GM10847 (cell line): ENCODE data around the gene ADCK2.

ENCODE experiments used
- POLR2A ChIP-seq: IDR thresholded peaks from 2 replicates; pipeline ENCODE4 v1.6.1; 2011; ENCODE audit not compliant: insufficient read length; ENCODE audit errors: extremely low read depth

The ADCK2 gene

DNA sequence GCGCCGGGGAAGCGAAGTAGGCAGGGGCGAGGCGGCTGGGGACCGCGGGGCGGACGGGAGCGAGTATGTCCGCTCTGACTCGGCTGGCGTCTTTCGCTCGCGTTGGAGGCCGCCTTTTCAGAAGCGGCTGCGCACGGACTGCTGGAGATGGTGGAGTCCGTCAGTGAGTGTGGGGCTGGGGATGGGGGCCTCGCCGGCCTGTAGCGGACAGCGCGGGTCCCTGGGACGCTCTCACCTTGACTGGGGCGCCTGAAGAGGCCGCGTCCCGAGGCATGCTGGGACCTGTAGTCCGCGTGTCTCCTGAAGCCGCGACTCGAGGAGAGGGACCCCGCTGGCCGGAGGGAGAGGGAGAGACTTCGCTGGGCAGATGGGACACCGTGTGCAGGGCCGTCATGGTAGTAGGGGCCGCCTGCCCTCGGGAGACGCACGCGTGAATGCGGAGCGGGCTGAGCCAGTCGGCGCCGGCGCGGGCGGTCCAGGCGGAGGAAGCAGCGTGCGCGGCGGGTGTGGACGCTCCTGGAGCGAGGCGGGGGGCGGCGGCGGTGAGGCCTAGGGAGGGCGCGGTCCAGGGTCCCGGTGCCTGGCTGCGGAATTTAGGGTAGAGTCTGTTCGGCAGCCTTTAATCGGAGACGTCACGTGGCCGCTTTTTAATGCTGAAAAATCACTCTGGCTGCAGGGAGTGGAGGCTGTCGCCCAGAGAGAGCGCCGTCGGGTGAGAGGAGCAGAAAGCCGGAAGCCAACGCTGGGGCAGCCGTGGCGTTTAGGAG is 24.1 kb downstream of the ADCK2 start, which contains the start of gene NDUFB2:
NDUFB2 (plus strand) TSS at position 29 of the 767 bp plus-strand sequence; CDS start at position 66, 37 bp downstream.
- TF ChIP-seq POLR2A: peak; percentile 71

DNA sequence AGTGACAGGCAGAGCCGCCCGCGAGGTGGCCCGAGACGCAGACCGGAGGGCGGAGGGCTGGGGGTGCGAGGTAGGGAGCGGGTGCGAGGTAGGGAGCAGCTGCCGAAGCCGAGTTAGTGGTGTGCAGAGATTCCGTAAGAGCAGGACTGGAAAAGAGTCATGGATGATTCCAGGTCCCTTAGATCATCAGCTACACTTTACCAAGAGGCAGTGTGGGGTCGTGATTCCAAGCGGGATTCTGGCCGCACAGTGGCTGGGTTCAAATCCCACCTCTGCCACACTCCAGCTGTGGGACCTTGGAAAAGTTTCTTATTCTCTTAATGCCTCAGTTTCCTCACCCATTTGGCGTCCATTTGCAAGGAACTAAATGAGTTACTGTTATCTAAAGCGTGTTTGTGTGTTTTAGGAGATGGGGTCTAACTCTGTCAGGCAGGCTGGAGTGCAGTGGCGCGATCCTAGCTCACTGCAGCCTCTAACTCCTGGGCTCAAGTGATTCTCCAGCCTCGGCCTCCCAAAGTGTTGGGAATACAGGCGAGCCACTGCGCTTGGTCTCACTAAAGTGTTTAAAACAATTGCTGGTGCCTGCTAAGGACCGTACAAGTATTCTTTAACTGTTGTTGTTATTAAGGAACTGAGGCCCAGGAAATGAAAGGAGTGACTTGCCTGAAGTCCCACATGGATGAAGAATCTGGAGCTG is 24.9 kb downstream of the ADCK2 start:
- TF ChIP-seq POLR2A: no peak

DNA sequence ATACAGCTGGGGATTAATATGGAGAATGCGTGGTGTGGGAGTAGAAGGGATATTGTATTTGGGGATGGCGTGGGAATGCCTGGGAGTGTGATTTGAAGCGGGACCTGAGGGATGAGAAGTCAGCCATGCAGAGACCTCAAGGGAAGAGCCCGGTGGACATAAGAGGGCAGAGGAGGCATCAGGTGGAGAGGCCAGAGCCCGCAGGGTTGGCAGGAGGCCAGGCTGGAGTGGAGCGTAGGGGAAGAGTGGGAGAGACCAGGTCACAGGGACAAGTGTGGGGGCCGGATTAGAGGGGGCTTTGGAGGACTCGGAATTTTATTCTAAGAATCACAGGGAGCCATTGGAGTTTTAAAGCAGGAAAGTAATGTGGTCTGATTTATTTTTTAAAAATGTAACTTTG is 25.7 kb downstream of the ADCK2 start:
- TF ChIP-seq POLR2A: no peak

DNA sequence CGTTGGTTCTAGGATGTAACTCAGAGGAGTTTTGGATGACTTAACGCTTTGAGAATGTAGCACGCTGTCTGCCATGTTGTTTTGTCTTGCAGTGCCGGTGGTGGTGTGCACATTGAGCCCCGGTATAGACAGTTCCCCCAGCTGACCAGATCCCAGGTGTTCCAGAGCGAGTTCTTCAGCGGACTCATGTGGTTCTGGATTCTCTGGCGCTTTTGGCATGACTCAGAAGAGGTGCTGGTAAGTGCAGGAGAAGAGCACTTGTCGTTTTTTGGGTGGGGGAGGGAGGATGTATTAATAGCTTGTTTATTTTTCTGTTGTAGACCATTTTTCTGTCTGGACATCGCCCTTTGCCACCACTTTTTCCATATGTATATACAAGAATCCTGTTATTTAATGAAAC is 30.0 kb downstream of the ADCK2 start:
- no peak for TF ChIP-seq POLR2A

DNA sequence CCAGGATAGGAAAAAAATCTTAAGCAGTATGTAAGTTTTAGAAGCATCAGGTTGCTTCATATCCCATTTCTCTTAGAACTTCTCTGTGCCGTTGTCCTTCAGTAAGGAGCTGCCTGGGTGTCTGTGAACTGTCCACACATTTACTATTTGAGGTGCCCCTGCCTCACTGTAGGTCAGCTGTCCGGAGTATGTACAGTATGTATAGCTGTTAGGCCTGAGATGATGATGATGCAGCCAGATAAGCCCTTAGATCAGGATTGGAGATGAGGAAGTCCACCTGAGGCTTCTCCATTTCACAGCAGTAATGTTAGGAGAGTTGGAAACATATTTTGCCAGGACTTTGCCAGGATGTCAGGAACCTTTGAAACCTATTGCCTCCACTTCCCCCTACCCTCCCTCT is 31.5 kb downstream of the ADCK2 start:
- TF ChIP-seq POLR2A: no peak

DNA sequence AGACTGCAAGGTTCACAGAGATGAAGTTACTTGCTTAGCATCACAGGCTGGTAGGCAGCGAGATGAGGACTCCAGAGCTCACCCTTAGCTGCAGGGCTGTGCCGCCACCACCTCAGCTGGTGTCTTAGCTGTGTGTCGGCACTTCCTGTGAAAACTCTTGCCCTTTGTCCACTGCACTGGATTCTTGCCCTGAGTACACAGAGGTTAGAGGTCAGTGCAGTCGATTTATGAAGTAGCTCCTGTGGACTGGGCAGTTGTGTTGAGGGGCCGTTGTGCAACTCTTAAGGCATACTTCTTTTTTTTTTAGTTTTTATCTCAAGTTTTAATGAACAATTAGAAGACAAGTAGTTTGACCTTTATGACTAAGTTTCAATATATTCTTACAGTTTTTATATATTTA is 34.4 kb downstream of the ADCK2 start:
- TF ChIP-seq POLR2A: no peak

DNA sequence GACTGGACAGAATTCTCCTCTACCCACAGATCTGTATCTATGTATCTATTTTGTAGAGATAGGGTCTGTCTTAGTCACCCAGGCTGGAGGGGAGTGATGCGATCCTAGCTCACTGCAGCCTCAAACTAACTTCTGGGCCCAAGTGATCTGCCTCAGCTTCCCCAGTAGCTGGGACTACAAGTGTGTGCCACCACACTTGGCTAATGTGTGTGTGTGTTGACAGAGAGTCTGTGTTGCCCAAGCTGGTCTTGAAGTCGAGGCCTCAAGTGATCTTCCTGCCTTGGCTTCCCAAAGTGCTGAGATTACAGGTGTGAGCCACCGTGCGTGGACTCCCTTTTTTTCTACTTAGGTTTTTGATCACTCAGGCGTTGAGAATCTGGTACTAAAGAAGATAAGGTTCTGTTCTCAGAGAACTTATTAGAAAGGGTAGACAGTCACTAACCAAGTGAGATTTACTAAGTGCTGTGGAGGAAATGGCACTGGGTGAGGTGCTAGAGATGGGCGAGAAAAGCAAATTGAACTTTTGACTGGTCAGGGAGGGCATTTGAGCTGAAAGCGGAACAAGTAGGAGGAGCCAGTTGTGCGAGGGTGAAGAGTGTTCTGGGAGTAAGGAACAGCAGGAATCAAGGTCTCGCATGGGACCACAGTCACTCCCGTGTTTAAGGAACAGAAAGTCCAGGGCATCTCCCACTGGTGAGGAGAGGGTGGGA is 41.7 kb downstream of the ADCK2 start:
- TF ChIP-seq POLR2A: no peak

DNA sequence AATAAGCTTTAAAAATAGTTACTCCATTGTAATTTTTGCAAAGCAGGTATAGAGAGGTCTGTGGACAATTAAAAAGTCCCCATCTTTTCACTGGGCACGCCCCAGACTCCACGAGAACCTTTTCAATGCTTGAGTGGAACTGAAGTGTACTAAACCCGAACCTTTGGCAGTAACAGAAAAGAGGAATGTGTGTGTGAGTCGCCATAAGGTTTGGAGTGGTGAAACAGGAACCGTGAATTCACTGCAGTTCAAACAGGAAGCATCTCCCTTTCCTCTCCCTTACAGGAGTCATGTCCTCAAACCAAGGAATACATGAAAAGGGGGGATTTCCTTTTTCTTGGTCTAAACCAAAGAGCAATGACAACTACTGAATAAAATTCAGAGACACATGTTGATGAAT is 47.0 kb downstream of the ADCK2 start:
- no peak for TF ChIP-seq POLR2A

DNA sequence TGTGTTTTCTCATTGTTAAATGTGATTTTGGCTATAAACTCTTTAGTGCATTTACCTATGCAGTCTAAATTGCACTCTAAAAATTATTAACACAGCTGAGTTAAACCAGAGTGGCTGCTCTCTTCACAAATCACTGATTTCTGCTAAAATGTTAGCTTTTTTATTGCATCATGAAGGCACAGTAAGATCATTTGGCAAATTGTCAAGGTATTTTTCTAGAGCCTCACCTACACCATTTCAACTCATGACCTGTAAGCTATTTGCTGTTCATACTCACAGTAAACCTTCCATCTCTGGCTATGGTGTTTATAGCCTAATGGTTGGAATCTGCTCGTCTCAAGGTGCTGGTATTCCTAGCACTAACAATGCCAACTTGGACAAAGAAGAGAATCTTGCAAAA is 49.5 kb downstream of the ADCK2 start:
- no peak for TF ChIP-seq POLR2A

DNA sequence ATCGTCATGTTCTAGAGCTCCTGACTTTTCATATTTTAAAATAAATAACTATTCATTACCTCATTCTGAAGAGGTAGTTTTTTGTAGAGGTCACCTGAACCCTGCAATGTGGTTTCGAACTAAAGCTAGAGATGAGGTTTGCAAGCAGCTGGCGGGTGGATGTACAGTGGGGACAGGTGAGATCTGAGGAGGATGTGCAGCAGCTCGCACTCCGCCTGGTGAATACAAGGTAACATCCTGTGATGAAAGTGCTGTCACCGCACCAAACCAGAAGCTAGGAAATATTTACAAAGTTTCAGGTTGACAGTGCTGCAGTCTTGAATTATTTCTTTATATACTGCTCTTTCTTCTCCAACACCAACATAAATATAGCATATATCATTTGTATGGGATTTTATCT is 50.3 kb downstream of the ADCK2 start:
- no peak for TF ChIP-seq POLR2A

DNA sequence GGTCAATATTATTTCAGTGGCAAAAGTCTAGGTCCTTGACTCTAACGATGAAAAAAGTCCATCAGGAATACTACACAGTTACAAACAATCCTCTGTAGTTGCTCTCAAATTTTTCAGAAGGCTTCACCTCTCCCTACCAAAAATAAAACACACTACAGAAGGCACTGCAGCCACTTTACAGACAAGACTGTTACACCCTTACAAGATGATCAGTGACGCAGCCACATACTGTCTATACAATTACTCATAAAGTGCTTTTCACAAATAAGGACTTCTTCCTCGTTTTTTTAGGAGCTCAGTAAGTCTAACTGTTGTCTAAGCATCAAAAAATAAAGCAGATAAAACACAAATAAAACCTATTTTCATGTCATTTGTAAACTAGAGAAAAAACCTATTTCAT is 50.8 kb downstream of the ADCK2 start:
- no peak for TF ChIP-seq POLR2A

DNA sequence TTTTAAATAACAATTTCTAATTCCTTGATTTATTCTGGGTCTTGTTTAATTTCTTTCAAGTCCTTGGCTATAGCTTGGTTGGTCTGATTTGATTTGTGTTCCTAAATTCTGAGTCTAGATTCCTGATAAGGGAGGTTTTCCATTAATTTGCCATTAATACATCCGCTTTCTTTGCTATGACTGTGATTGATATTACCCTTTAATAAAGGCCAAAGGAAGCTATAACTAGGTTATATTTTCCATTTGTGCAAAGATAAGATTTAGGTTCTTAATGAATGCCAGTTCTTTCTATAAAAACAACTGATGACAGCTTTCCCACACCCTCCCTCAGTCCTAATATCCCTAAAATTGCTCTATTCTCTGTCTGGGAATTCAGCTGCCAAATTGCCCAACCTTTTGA is 52.0 kb downstream of the ADCK2 start:
- TF ChIP-seq POLR2A: no peak

DNA sequence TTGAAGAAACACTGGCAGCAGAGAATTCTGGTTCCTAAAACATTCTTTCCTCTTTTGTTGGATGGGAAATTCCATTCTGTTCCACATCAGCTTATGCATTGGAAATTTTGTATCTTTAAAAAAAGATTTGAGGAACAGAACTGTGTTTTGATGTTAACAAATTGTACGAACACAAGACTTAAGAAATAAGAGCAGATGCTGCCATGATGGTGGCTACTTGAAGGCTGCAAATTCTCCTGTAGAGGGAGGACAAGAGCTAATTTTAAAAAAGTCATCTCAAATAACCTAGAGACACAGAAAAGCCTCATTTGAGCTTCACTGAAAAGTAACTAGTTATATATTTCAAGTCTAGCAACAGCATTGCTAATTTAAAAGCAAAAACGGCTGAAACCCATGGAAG is 53.5 kb downstream of the ADCK2 start:
- no peak for TF ChIP-seq POLR2A

DNA sequence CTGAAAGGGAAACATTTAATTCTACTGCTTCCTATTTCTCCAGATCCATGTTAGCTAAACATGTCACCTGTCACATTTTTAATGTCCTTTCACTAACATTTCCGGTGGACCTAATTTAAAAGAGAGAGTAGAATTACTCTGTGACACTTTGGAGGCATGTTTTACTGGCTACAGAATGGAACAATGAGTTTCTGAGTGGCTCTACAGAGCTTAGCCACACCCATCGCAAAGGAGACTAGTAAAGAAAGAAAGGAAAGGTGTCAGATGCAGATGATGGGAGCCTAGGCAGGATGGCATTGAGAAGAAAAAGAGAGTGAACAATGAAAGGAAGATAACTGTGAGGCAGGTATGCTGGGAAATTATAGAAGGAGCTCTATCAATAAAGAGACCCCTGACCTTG is 59.7 kb downstream of the ADCK2 start:
- TF ChIP-seq POLR2A: no peak

DNA sequence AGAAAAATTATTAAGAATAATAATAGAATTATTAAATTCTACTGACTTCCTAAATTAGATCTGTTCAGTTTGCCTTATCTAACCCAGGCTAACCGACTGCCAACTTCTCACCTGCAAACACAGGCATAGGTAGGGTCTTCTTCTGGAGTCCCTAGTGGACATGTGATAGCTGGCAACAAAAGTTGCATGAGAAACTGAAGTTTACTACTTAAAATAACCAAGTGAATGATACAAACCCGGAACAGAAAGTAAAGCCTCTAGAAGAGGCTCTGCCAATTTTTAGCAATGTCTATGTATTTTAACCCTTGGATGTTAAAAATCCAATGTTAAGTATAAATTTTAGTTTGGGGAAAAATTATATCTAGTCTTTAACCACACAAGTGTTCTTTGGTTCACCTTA is 61.4 kb downstream of the ADCK2 start:
- no peak for TF ChIP-seq POLR2A

DNA sequence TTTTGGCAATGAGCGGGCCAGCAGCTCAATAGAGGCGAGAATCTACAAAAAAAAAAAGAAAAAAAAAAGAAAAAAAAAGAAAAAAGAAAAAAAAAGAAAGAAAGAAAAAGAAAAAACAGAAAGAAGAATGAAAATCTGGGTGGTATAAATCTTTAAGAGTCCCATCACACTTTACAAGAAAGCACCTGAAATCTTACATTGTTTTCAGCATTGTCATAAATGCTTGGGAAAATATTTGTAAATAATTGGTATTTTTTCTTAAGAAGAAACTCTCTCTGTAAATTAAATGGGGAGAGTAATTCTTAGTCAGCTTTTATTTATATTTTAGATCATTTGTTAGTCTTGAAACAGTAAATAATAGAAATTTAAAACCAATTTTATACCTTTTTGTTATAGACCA is 62.0 kb downstream of the ADCK2 start:
- TF ChIP-seq POLR2A: no peak
